NCI-H187 treated with DMSO at 0.1 percent for 48 hours (cell line): ENCODE data around the gene RNF126.
"Not testable (repeated sequence)": the region's sequence is repeated elsewhere in the genome, so short reads cannot be mapped to it uniquely, and the experiment has no call there.

Source experiments
- DNase-seq: peaks from one replicate; lab custom pipeline; 2025; lab: John Stamatoyannopoulos, UW

The RNF126 gene

GRCh38 chr19:662962-663681 is at the start of gene RNF126:
Gene RNF126 (minus strand): TSS chr19:663214. CDS start chr19:663121, 93 bp downstream.
- peak; percentile 42 for DNase-seq

DNA sequence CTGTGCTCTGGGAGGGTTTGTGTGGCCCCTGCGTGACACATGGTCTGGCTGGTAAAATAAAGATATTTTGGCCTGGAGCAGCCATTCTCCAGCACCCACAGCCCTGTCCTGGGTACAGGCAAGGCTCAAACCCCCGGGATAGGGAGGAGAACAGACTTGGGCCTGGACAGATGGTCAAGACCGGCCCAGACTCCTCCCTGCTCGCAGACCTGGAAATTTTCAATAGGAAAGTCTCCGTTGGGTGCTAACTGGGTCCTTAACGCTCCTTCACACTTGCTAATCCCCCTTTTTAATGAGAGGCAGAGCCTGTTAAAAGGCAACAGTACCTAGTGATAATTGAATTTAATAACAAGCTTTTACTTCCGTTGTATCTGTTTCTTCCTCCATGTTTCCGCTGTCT is 48.2 kb upstream of the RNF126 start:
- DNase-seq, result no peak

DNA sequence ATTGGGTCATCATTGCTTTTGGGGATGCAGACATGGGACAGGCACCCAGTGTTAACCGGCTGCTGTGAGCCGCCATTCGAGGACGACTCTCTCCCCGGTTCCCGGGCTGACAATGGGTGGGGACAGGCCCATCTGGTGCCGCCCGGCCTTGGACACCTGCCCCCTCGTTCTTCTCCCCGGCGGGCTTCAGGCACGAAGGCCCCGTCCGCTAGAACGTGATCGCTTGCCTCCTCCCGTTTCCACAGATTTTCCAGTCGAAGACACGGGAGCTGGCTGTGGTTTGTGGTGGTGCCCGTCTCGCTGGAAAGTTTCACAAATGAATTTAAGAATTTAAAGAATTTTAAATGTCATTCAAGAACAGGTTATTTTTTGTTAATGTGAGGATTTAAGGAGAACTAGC is 47.8 kb upstream of the RNF126 start:
- DNase-seq, result no peak

GRCh38 chr19:709965-710571 is 47.1 kb upstream of the RNF126 start:
- DNase-seq, result no peak

DNA sequence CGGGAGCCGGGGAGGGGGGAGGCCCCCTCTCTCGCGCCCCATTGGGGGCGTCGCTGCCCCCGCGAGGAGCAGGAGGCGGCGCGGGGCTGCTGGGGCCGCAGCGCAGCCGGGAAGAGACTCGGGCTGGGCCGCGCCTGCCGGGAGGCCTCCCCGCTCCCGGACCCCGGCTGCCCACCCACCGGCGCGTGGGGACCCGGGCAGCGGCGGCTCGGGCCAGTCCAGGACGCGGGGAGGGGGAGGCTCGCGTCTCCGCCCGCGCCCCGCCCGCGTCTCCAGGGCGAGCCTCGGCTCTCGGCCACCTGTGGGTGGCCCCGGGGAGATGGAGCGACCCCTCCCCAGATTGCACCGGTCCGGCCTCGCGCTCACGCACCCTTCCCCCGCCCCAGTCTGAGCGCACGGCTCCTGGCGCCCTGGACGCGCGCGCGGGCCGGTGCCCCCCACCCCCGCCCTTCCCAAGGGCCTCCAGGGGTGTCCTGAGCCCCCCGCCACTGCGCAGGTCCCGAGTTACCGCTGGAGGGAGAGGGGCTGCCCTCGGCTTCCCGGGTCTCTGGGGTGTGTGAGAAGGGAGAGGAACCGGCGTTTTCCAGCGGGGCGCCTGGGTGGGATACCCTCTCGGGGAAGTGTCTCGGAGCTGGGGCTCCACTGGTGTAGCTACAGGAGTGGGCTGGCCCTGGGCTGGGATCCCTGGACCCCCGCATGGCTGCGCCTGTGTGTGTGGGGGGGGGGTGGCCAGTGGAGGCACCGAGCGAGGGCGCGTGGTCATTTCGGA is 46.4 kb upstream of the RNF126 start:
- DNase-seq, result no peak

DNA sequence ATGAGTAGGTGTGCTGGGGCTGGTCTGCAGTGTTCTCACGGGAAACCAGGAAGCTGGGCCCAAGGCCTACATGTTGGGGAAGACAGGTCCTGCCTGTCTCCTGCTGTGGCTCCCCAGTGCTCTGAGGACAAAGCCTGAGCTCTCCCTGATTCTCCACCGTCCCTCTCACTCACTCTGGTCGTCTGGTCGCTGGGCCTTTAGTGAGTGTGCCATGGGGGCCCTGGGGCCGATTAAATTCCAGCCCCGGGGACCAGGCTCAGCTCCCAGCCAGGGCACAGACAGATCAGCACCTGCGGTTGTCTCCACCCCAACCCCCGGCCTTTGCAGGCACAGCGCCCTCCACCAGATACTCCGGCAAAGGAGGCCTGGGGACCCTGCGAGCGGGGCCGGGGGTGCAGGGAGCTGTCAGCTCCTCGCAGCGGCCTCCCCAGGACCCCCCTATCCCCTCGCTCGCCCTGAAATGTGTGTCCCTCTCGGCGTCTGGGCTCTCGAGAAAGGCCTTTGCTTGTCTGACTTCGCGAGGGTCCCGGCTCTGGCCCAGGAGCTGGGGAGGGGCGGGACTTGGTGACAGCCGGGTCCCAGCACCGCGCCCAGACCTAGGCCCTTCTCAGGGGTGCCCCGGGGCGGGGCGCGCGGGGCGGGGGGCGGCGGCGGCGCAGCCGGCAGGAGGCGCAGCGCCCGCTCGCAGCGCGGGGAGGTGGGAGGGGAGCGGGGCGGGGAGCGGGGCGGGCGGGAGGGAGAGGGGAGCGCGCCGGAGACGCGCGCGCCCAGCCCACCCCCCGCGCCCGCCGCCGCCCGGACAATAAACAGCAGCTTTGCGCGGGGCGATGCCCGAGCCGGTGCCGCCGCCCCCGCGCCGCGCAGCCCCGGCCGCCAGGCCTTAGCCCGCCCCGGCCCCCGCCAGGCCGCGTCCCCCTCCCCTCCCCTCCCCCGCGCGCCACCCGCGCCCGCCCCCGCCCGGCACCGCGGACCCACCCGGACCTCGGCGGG is 45.4 kb upstream of the RNF126 start, which contains the start of gene PALM:
Gene PALM (plus strand): TSS at position 782 of the 990 bp plus-strand sequence. CDS start 212 bp downstream, outside the sequence.
- no peak for DNase-seq

GRCh38 chr19:704447-704741 is 41.4 kb upstream of the RNF126 start:
- DNase-seq, result no peak

- DNase-seq, result no peak
These were observed 40.8 kb upstream of the RNF126 start for GRCh38 chr19:703651-704446.

DNA sequence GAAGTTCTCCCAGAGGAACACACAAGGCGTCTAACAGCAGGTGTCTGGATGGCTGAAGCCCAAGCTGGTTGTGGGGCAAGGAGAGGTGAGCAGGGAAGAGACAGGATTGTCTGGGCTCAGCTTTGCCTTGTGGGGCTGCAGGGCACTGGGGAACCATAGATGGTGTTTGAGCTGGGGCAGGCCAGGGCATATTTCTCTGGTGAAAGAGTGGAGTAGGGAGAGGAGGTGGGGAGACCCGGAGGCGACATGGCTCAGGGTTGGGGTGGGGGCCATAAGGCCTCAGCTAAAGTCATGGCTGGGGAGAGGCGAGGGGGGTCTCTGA is 40.3 kb upstream of the RNF126 start:
- DNase-seq, result no peak

- DNase-seq, result not testable (repeated sequence)
These were observed 39.8 kb upstream of the RNF126 start for GRCh38 chr19:702847-703246.

DNA sequence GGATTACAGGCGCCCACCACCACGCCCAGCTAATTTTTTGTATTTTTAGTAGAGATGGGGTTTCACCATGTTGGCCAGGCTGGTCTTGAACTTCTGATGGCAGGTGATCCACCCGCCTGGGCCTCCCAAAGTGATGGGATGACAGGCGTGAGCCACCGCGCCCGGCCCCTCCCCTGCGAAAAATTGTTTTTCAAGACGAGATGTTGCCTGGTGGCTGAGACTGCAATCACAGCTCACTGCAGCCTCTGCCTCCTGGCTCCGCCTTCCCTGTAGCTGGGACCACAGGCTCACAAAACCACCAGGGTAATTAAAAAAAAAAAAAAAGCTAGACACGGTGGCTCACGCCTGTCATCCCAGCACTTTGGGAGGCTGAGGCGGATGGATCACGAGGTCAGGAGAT is 36.9 kb upstream of the RNF126 start:
- not testable (repeated sequence) for DNase-seq

DNA sequence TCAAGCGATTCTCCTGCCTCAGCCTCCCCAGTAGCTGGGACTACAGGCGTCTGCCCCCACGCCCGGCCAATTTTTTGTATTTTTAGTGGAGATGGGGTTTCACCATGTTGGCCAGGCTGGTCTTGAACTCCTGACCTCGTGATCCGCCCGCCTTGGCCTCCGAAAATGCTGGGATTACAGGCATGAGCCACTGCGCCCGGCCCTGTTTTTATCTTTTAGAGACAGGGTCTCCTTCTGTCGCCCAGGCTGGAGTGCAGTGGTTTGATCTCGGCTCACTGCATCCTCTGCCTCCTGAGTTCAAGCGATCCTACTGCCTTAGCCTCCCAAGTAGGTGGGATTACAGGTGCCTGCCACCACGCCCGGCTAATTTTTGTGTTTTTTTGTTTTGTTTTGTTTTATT is 35.5 kb upstream of the RNF126 start:
- not testable (repeated sequence) for DNase-seq

GRCh38 chr19:695352-695949 is 32.4 kb upstream of the RNF126 start, which contains the start of gene PRSS57:
Gene PRSS57 (minus strand): TSS chr19:695452. CDS start chr19:695430, 22 bp downstream.
- DNase-seq, result no peak

- no peak for DNase-seq
These were observed 31.7 kb upstream of the RNF126 start for GRCh38 chr19:694481-695351.

- no peak for DNase-seq
These were observed 27.2 kb upstream of the RNF126 start for GRCh38 chr19:690203-690602.

GRCh38 chr19:688992-689391 is 26.0 kb upstream of the RNF126 start:
- no peak for DNase-seq

- DNase-seq, result no peak
These were observed 25.2 kb upstream of the RNF126 start for GRCh38 chr19:688214-688613.

DNA sequence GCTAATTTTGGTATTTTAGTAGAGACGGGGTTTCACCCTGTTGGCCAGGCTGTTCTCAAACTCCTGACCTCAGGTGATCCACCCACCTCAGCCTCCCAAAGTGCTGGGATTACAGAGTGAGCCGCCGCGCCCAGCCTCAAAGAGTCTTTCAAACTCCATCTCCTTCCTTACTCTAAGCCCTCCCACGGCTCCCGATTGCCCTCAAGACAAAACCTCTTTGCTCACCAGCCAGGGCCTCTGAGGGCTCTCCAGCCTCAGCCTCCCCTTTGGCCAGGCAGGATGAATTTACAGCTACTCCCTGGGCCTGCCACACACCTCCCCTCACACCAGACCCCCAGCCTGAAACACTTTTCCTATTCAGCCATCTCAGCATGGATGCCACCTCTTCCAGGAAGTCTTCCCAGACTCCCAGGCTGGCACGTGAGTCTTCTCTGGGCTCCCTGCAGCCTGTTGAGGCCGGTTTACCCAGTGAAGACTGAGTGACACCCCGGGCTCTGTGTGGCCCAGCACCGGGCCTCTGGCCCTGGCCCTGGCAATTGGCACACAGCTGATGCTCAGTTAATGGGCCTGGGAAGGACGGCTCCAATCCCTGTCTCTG is 24.7 kb upstream of the RNF126 start:
- DNase-seq, result no peak

DNA sequence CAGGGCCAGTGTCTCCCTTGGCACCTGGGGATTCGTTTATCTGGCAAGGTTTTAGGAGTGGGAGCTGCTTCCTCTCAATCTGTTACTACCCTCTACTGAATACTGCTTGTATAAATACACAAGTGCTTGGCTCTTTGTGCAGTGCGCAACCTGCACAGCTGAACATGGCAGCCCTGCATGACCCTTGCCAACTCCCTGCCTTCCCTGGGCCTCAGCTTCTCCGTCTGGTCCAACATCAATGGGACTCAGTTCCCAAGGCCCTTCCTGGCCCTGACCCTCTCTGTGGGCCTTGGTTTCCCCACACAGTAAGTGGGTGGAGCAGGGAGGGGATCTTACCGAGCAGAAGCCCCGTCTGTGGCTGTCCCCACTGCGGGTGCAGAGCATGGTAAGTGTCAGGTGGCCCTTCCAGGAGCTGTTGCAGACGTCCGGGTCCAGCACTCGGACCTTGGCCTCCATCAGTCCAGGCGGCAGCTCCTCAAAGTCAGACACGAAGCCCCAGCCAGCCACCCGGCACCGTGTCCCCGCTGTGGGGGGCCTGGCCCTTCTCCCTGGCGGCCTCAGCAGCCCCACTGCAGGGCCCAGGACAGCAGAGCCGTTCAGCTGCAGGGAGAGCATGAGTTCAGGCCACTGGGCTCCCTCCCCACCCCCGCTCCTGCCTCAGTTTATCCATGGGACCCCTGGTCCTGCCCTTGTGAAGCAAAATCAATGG is 23.7 kb upstream of the RNF126 start:
- DNase-seq, result no peak
